Breast epithelium (tissue), 3 donors: ENCODE results near the gene NRF1.

ENCODE experiments used
- POLR2A ChIP-seq: fragments of 450-650 bp; IDR thresholded peaks from one replicate; pipeline ENCODE4 v1.6.1; 2016; ENCODE audit warnings: antibody characterized with exemption, mild to moderate bottlenecking, moderate library complexity
- POLR2AphosphoS5 ChIP-seq, 3 donors: sonication (generic); formaldehyde crosslinking; IDR thresholded peaks; one replicate each; pipeline ENCODE4 v1.6.1; 2017; ENCODE audit warnings: antibody characterized with exemption in 3 of 3

GRCh38 chr7:129804890-129805719 lies 193.6 kb downstream of the NRF1 start:
- no peak for TF ChIP-seq POLR2AphosphoS5 (IDR thresholded peaks at IDR 0.05)
- TF ChIP-seq POLR2A: no peak
